ENCODE data around the gene FNDC3B.
A peak's percentile ranks its signal among the peaks of the same experiment; 100 is the strongest.

Gene FNDC3B

GRCh38 chr3:172040981-172041963, 1.9 kb downstream of the FNDC3B start:
- no peak for TF ChIP-seq CTCF (IDR thresholded peaks at IDR 0.05; ENCODE audit: low read length, missing control alignments)
- DNase-seq (ENCODE audit: low read depth): peak; percentile 68
- peak overlapping the region; percentile 51 for H3K4me3 ChIP-seq (replicated peaks; ENCODE audit: low read depth, low read length)

GRCh38 chr3:172042136-172042662, 2.8 kb downstream of the FNDC3B start:
- peak; percentile 52 for DNase-seq (ENCODE audit: low read depth)
- H3K4me3 ChIP-seq (replicated peaks; ENCODE audit: low read depth, low read length): peak overlapping the region; percentile 51
- no peak for TF ChIP-seq CTCF (IDR thresholded peaks at IDR 0.05; ENCODE audit: low read length, missing control alignments)

GRCh38 chr3:172042663-172043179, 3.3 kb downstream of the FNDC3B start:
- peak; percentile 70 for DNase-seq (ENCODE audit: low read depth)
- peak overlapping the region; percentile 51 for H3K4me3 ChIP-seq (replicated peaks; ENCODE audit: low read depth, low read length)

- no peak for TF ChIP-seq CTCF (IDR thresholded peaks at IDR 0.05; ENCODE audit: low read length, missing control alignments)
- H3K4me3 ChIP-seq (replicated peaks; ENCODE audit: low read depth, low read length): peak overlapping the region; percentile 41
- no peak for DNase-seq (ENCODE audit: low read depth)
Observed at GRCh38 chr3:172043233-172043632, 3.9 kb downstream of the FNDC3B start.

GRCh38 chr3:172043766-172044165, 4.4 kb downstream of the FNDC3B start:
- no peak for DNase-seq (ENCODE audit: low read depth)
- peak overlapping the region; percentile 41 for H3K4me3 ChIP-seq (replicated peaks; ENCODE audit: low read depth, low read length)
- TF ChIP-seq CTCF (IDR thresholded peaks at IDR 0.05; ENCODE audit: low read length, missing control alignments): no peak

GRCh38 chr3:172044833-172045585, 5.6 kb downstream of the FNDC3B start:
- no peak for TF ChIP-seq CTCF (IDR thresholded peaks at IDR 0.05; ENCODE audit: low read length, missing control alignments)
- no peak for DNase-seq (ENCODE audit: low read depth)
- peak overlapping the region; percentile 41 for H3K4me3 ChIP-seq (replicated peaks; ENCODE audit: low read depth, low read length)
